ENCODE results near the gene LAMC3.
"Not testable (repeated sequence)": the region's sequence is repeated elsewhere in the genome, so short reads cannot be mapped to it uniquely, and the experiment has no call there.

LAMC3 gene

GRCh38 chr9:131094015-131094414 lies 85.0 kb downstream of the LAMC3 start:
- in situ Hi-C loops (cut with MboI; ENCODE audit: low sequenced_read_pairs) = no loop called here

DNA sequence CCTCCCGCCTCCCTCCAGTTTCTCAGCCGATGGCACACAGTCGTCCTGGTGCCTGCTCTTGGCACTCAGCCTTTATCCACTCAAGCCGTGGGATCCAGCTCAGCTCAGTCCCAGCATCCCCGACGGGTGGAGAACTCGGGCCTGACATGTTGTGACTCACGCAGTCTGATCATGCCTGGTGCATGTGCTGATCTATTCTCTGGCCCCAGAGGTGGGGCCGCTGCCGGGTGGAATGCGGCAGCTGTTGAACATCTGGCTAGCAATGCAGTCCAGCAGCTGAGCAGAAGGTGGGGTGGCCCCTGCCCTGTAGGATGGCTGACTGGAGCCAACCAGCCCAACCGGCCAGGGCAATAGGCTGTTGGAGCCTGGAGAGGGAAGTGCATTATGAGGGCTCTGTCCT lies 85.6 kb downstream of the LAMC3 start:
- in situ Hi-C loops (cut with MboI; ENCODE audit: low sequenced_read_pairs) = no loop called here

- in situ Hi-C loops (cut with MboI; ENCODE audit: low sequenced_read_pairs) = no loop called here
These were observed 86.8 kb downstream of the LAMC3 start for GRCh38 chr9:131095666-131096268.

GRCh38 chr9:131096269-131097125 lies 87.5 kb downstream of the LAMC3 start, which contains the start of gene AIF1L:
Gene AIF1L (plus strand): TSS chr9:131096531. CDS start chr9:131096630, 99 bp downstream.
- in situ Hi-C loops (cut with MboI; ENCODE audit: low sequenced_read_pairs) = no loop called here

DNA sequence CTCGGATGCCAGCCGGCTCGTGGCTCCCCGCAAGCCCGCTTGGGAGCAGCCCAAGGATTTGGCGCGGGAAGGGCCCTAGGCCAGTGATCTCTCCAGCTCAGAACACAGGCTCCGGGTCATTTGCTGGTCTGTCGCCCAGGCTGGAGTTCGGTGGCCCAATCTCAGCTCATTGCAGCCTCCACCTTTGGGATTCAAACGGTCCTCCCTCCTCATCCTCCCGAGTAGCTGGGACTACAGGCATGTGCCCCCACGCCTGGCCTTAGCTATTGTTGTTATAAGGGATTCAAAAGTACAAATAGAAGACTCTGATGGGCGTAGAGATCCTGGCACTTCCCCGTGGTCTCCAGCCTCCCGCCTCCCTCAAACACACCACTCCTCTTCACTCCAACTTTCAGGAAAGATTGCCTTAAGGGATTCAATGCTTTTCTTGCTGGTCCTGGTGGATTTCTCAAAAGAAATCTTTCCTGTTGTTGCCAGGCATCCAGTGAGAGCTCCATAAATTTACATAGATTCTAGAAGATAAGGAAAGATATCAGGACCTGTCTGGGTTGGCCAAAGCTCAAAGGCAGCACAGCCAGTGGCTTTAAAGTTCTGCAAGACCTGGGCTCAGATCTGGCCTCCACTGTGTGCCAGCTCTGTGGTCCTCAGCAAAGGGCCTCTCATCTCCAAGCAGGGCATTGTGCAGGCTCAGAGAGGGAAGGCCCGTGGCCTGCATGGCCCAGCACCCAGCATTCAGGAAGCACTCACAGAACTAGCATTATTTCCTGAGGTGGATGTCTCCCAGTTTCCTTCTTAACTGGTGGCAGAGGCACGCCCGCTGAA lies 88.4 kb downstream of the LAMC3 start:
- in situ Hi-C loops (cut with MboI; ENCODE audit: low sequenced_read_pairs) = no loop called here

- in situ Hi-C loops (cut with MboI; ENCODE audit: low sequenced_read_pairs) = no loop called here
These were observed 88.9 kb downstream of the LAMC3 start for GRCh38 chr9:131097948-131098278.

- in situ Hi-C loops (cut with MboI; ENCODE audit: low sequenced_read_pairs) = no loop called here
These were observed 89.6 kb downstream of the LAMC3 start for GRCh38 chr9:131098391-131099101.

- in situ Hi-C loops (cut with MboI; ENCODE audit: low sequenced_read_pairs) = no loop called here
These were observed 90.2 kb downstream of the LAMC3 start for GRCh38 chr9:131099102-131099606.

DNA sequence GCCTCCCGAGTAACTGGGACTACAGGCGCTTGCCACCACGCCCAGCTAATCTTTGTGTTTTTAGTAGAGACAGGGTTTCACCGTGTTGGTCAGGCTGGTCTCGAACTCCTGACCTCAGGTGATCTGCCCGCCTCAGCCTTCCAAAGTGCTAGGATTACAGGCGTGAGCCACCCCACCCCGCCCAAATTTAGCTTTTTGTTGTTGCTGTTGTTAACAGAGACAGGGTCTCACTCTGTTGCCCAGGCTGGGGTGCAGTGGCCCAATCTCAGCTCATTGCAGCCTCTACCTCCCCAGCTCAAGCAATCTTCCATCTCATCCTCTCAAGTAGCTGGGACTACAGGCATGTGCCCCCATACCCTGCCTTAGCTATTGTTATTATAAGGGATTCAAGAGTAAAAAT lies 90.9 kb downstream of the LAMC3 start:
- in situ Hi-C loops (cut with MboI; ENCODE audit: low sequenced_read_pairs) = not testable (repeated sequence)

DNA sequence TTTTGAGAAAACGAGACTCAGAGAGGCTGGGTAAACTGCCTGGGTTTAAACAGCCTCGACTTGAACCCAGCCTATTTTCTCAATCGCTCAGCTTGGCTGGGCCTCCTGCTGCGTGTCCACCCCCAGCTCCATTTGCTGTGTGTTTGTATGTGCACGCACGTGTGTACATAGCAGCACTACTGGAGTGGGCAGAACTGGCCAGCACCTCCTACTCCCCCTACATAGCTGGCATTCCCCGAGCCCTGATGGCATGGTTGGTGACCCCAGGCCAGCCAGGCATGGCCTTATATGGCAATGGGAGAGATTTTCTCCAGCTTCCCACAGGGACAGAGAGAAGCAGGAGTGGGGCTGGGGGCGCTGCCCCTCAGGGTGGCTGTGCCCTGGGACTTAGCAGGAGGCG lies 91.5 kb downstream of the LAMC3 start:
- in situ Hi-C loops (cut with MboI; ENCODE audit: low sequenced_read_pairs) = no loop called here

- in situ Hi-C loops (cut with MboI; ENCODE audit: low sequenced_read_pairs) = no loop called here
These were observed 92.4 kb downstream of the LAMC3 start for GRCh38 chr9:131101207-131101964.

DNA sequence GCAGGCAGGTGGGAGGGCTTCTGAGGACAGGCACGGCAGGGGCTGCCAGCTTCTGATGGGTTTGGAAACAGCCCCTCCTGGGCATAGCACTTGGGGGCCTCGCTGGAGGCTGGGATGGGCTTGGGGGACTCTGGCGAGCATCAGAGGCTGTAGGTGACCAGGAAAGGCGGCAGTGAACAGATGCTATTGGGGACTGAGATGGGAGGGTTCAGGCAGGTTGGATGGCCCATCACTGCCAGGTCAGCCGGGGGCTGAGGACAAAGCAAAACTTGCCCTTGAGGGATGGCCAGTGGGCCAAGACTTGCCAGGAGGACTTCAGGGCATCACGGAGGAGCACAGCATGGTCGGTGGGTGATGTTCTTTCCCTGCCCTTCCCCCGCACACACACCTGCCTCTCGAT lies 94.0 kb downstream of the LAMC3 start:
- in situ Hi-C loops (cut with MboI; ENCODE audit: low sequenced_read_pairs) = no loop called here

DNA sequence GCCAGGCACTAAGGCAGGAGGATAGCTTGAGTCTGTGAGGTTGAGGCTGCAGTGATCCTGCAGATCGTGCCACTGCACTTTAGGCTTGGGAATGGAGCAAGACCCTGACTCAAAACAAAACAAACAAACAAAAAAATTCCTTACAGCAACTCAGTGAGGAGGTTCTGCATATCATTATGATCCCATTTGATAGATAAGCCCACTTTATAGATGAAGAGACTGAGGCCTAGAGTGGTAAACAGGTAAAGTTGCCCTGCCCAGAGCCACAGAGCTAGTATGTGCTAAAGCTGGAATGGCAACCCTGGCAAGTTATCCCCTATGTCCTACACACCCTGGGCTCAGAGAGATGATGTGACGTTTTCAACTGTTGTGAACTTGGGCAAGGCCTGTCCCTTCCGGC lies 94.6 kb downstream of the LAMC3 start:
- in situ Hi-C loops (cut with MboI; ENCODE audit: low sequenced_read_pairs) = no loop called here

GRCh38 chr9:131104016-131104740 lies 95.2 kb downstream of the LAMC3 start:
- in situ Hi-C loops (cut with MboI; ENCODE audit: low sequenced_read_pairs) = no loop called here

DNA sequence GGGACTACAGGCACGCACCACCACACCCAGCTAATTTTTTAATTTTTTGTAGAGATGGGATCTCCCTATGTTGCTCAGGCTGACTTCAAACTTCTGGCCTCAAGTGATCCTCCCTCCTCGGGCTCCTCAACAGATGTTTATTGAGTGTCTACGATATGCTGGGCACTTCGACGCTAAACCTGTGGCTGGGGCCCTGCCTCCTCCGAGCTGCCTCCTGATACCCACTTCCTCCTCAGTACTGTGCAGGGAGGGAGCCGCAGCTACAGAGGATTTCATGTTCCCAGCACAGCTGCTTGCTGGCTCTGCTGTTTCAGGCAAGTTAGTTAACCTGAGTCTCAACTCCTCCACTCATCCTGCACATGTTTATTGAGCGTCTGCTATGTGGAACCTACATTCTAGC lies 97.0 kb downstream of the LAMC3 start:
- in situ Hi-C loops (cut with MboI; ENCODE audit: low sequenced_read_pairs) = no loop called here

GRCh38 chr9:131107760-131108159 lies 98.8 kb downstream of the LAMC3 start:
- in situ Hi-C loops (cut with MboI; ENCODE audit: low sequenced_read_pairs) = no loop called here

- in situ Hi-C loops (cut with MboI; ENCODE audit: low sequenced_read_pairs) = no loop called here
These were observed 102.3 kb downstream of the LAMC3 start for GRCh38 chr9:131111186-131111853.

DNA sequence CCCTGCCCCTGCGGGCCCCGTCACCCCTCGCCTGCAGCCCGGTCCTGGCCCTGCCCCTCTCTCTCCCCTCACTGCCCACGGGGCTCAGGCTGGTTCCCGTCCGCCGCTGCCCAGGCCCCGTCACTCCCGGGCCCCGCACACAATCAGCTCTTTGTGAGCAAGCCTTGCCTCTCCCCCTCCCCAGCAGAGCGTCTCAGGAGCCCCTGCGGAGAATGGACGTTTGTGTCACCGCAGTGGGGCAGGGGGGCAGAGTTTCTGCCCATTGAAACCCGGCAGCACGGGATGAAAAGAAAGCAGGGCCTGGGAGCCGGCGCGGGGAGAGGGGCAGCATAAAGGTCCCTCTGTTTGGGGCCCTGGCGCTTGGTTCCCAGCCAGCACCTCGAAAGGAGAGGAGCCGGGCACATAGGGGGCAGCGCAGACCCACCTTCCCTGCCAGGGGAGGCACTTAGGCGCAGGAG lies 102.9 kb downstream of the LAMC3 start:
- in situ Hi-C loops (cut with MboI; ENCODE audit: low sequenced_read_pairs) = no loop called here

All from HL-60/S4 treated with phorbol 12-myristate 13-acetate at 8.2 ng/mL for 4 days and 3 days (cell line).